Posterior vena cava (tissue), 2 donors: ENCODE measurements around the gene PASK. TPM values are rescaled to one million over a fixed set of nuclear protein-coding genes. Genes with fewer than 3 reads are reported as not detected.

Experiments used
- DNase-seq: peaks from one replicate; pipeline ENCODE4 v3.0.0-alpha.2; 2020; ENCODE audit warnings: low spot score
- intact Hi-C, 2 donors: fragments of 100-400 bp; cut with DNase I; formaldehyde crosslinking; loops; one replicate each; pipeline versions ENCODE4 v1.14.1 to v1.14.2; 2022 to 2023
- total RNA-seq, 2 donors: library from RNA; stranded (reverse); fragmentation: NEBNext Ultra II Directional; extraction: Animal tissue kit (Norgen Biotek cat#: 25700); gene quantifications; one replicate each; pipeline ENCODE4 v1.2.1, GENCODE V29; 2021
- donor health status: DM: yes; HTN: yes; CAD: no.
- donor health status: DM: yes; HTN: yes; CAD: no.

PASK gene
- total RNA-seq, 2 donors from 2014 or later, result 2.3 to 4.4 TPM

GRCh38 chr2:241182531-241183133 lies 33.4 kb upstream of the PASK start:
- DNase-seq, result peak; percentile 52
- intact Hi-C loops, result no loop called here

DNA sequence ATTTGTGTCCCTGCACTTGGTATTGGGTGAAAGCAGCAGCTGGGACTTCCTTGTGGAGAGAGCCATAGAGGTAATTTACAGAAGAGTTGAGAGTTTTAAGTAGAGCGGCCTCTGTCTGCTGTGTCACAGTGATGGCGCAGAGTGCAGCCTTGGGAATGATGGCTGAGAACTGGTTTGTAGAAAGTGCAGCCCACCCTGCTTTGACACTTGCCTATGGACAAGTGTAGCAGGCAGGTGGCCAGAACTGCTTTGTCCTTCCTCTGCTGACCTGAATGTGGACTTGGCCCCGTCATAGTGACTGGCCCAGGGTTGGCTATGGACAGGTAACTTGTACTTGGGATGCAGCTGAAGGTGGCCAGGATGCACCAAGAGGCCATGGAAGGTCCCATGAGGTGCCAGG lies 32.9 kb upstream of the PASK start:
- DNase-seq, result no peak
- intact Hi-C loops, result no loop called here

DNA sequence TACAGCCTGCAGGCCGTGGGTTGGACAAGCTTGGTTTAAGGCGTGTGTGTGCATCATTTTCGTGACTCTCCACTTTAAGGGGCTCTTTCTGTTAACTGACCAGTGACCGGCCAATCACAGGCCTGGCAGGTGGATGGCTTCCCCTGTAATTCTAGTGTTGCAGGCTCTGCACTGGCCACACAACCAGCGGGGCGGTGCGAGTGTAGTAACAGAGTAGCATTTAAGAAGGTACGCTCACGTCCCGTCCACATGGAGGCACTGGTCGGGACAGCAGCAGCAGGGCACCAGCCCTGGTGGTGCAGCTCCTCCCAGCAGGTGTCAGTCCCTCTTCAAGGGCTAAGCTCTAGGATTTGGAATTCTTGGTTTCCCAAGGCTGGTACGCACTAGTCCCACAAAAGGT lies 31.2 kb upstream of the PASK start:
- intact Hi-C loops, result no loop called here
- DNase-seq, result peak; percentile 13

DNA sequence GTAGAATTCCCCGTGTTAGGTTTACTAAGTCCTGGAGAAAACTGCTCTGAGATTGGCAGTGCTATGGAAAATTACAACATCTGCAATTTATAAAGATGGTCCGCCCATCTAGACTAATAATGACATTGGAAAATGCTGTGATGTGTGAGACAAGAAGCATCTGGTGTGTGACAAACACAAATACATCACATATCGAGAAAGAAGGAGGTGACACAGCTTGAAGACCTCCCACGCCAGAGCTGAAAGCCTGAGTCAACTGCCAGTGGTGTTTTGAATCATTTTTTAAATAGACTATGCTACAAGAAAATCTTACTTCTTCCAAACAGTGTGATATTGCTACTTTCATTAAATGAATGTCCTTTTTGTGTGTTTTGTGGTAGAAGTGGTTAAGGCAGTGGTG lies 30.6 kb upstream of the PASK start:
- DNase-seq, result no peak
- intact Hi-C loops, result no loop called here

- DNase-seq, result peak; percentile 41
- intact Hi-C loops, result no loop called here
These were observed 29.7 kb upstream of the PASK start for GRCh38 chr2:241178961-241179360.

GRCh38 chr2:241177526-241178334 lies 28.5 kb upstream of the PASK start:
- intact Hi-C loops, result no loop called here
- peak; percentile 41 for DNase-seq

GRCh38 chr2:241173557-241173956 lies 24.3 kb upstream of the PASK start:
- intact Hi-C loops, result no loop called here
- DNase-seq, result no peak

DNA sequence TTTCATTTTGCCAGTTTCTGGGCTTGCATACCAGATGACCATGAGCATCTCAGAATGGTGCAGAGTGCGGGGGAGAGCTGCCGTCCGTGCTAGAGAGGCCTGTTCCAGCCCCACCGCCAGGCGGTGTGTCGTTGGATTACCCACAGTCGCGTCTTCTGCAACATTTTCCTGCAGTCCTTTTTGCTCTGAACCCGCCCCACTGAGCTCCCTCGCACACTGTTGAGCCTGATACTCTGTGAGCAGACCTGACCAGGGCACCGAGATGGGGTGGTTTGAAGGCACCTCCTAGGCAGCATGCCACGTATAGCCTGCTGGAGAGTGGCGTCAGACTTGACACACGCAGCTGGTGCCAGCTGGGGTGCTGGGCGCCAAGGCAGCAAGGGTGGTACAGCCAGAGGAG lies 19.1 kb upstream of the PASK start:
- intact Hi-C loops, result no loop called here
- DNase-seq, result peak; percentile 54

DNA sequence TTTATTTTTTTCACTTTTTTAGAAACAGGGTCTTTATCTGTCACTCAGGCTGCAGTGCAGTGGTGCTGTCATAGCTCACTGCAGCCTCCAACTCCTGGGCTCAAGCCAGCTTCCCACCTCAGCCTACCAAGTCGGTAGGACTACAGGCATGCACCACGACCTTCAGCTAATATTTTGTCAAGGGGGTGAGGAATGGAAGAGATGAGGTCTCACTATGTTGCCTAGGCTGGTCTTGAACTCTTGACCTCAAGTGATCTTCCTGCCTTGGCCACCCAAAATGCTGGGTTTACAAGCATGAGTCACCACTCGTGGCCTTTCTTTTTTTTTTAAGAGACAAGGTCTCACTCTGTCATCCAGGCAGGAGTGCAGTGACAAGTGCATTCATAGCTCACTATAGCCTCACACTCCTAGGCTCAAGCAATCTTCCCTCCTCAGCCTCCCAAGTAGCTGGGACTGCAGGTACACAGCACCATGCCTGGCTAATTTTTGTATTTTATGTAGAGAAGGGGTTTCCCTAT lies 14.4 kb upstream of the PASK start:
- peak; percentile 51 for DNase-seq
- intact Hi-C loops, result no loop called here

DNA sequence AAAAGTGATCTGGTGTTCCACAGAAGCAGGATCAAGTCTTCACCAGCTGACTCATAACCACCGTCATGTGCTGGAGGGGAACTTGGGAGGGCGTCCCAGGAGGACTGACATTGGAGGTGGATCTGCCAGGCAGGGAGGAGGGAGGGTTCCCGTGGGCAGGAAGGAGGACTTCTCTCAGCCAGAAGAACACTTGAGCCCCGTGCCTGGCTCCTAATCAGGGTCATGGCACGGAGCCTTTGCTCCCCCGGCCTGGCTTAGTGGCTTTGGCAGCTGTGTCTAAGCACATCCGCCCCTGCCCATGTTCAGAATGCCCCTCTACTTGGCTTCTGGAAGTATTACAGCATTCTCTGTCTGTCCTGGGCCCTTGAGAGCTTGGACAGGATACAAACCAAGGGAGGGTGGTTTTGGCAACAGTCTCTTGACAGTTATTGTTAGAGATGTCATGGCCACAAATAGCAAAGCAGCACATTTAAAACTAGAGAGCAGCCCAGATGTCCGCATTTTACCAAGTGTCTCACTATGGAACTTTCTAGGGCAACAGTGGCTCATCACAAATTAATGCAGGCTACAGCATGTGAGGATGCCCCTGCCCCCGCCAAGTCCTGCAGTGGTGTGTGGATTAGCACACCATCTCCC lies 12.5 kb upstream of the PASK start:
- intact Hi-C loops, result no loop called here
- DNase-seq, result peak; percentile 94

DNA sequence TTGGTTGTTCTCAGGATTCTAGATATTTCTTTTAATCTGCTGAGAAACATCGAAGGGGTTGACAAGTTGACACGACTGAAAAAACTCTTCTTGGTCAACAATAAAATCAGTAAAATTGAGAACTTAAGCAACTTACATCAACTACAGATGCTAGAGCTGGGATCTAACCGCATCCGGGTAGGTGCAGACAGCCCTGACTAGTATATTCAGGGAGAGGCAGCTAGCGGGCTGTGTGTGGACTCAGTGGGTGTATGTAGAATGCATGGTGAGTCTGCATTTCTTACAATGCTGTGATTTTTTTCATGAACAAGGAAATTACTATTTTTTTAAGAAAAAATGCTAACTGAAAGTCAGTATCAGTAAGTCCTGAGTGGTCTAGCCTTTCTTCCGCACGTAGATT lies 11.0 kb upstream of the PASK start:
- intact Hi-C loops, result no loop called here
- DNase-seq, result peak; percentile 20

DNA sequence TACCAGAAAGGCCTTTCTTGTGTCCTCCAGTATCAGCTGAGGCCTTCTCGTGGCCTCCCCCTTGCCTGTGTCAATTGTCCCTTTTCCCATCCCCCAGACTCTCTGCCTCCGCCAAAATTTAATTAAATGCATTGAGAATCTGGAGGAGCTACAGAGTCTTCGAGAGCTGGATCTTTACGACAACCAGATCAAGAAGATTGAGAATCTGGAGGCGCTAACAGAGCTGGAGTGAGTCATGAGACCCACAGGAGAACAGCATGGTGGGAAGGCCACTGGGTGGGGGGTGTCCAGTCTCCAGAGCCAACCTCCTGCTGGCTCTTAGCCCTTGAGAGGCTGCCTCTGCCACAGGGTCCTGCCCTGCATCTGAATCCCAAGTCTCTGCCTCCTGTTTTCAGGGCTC lies 9.8 kb upstream of the PASK start:
- intact Hi-C loops, result no loop called here
- DNase-seq, result peak; percentile 22

- peak; percentile 59 for DNase-seq
- intact Hi-C loops, result no loop called here
These were observed 9.3 kb upstream of the PASK start for GRCh38 chr2:241158546-241158900.

- intact Hi-C loops, result no loop called here
- peak; percentile 55 for DNase-seq
These were observed 8.7 kb upstream of the PASK start for GRCh38 chr2:241157841-241158545.

- intact Hi-C loops, result no loop called here
- DNase-seq, result peak; percentile 43
These were observed 7.7 kb upstream of the PASK start for GRCh38 chr2:241156971-241157441.

DNA sequence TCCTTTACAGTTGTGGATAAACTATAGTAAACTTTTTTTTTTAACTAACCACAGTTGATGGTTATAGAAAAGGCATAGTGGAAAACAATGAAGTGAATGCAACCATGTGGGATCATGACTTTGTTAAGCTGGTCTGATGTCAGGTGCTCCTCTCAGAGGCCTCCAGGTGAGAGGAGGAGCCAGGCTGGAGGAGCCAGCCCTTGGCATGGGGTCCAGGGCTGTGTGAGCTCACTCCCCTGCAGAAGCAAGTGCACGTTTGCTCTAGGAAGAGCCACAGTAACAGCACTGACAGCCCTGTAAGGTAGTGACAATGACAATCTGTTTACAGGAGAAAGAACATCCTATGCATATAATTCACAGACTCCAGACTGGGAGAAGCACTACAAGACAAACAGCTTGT lies 6.7 kb upstream of the PASK start:
- intact Hi-C loops, result no loop called here

DNA sequence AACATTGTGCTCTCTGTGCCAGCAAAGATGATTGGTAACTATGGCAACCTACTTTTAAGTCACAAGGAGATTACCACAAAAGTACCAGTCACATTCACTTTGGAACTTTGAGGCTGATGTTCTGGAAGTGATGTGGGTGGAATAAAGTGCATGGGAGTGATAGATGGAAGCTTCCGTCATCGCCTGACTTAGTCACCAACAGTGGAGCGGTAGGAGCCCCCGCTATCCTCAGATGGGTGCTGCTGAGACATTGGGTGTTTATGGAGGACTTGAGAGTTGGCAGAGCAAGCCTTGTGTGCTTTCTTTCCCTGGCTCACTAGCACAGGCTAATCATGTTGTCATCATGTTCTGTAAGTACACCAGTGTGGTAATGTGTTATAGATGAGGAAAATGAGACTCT lies 5.6 kb upstream of the PASK start:
- DNase-seq, result peak; percentile 60
- intact Hi-C loops, result no loop called here

More for the DNA sequence above, 6.7 kb upstream of the PASK start:
- DNase-seq, result peak; percentile 9

DNA sequence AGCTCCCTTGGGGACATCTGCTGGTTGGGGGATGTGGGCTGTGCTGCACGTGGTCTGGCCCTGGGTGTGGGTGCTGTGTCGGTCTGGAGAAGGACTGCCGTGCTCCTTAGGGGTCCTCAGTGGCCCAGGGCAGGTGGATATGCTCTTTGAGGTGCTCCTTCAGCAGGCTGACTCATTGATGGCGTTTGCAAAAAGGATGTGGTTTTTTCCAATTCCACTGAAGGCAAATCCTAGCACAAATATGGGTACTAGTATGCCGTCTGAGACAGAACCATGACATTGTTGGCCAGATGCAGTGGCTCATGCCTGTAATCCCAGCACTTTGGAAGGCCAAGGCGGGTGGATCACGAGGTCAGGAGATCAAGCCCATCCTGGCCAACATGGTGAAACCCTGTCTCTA lies 4.3 kb upstream of the PASK start:
- intact Hi-C loops, result no loop called here
- DNase-seq, result no peak

DNA sequence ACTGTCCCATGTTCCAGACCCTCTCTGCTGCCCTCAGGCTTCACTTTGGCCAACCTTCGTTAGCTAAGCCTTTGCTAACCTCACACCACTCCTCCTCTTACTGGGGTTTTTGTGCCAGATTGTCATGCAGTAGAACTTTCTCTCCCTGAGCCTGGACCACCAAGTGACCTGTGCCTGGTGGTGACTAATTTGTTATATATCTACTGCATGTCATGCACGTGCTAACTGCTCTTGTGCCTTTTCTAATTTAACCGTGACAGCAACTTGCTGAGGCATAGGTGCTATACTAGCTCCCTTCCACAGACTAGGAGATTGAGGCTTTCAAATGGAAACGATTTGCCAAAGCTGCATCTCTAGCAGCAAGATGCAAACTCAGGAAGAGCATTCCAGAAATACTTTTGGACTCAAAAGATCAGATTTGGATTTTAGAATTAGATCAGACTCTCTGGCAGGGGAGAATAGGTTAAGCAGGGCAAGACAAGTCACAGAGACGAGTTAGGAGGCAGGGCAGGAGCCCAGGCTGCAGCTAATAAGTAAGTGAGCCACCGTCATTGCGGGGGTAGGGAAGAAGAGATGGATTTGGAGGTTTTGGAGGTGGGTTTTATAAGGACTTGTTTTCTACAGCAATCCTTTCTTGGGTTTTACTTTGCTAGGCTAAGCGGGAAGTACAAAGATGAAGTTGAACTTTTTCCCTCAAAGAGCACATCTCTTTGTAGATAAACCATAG lies 2.8 kb upstream of the PASK start:
- DNase-seq, result no peak
- intact Hi-C loops, result no loop called here
